ENCODE data around the gene SLC25A12. TPM values are rescaled to one million over a fixed set of nuclear protein-coding genes. Genes with fewer than 3 reads are reported as not detected.

The SLC25A12 gene
- total RNA-seq: 8.9 and 14.4 TPM in 2 replicates

GRCh38 chr2:171893824-171894611 is at the start of gene SLC25A12:
SLC25A12 (minus strand) TSS chr2:171894244; CDS start chr2:171894214, 30 bp downstream.

GRCh38 chr2:171922230-171923022 is 28.4 kb upstream of the SLC25A12 start, which contains the start of gene HAT1:
HAT1 (plus strand) TSS chr2:171922461; CDS start chr2:171922501, 40 bp downstream.

Other genes starting within 250 kb of the SLC25A12 start
- 127 and 234 TPM in 2 replicates for gene DYNC1I2, start 206.8 kb downstream of the SLC25A12 start, total RNA-seq
- gene HAT1, start 28.2 kb upstream of the SLC25A12 start, total RNA-seq: 29.0 and 40.8 TPM in 2 replicates
- 2.3 and 4.2 TPM in 2 replicates for gene METAP1D, start 105.7 kb upstream of the SLC25A12 start, total RNA-seq
- gene DLX1, start 191.3 kb upstream of the SLC25A12 start, total RNA-seq: not detected in 2 replicates
- 0.06 TPM in 1 of 2 replicates, not detected in the other for gene DLX2, start 208.7 kb upstream of the SLC25A12 start, total RNA-seq